K562 (cell line): ENCODE data around the gene SYCN. TPM values are rescaled to one million over a fixed set of nuclear protein-coding genes. Genes with fewer than 3 reads are reported as not detected.

Source experiments
- ATAC-seq: fragments of 200-7000 bp; cut with Tn5 transposase; 3 replicates; pipeline ENCODE4 v1.9.1; 2020; ENCODE audit warnings: moderate library complexity
- BruUV-seq: library from RNA; stranded (reverse); fragments of 400-500 nt; replicated peaks from 2 replicates; lab custom pipeline; 2021; lab: Mats Ljungman, UMichigan
- CTCF ChIA-PET: fragments of 300-600 bp; formaldehyde crosslinking; extraction: SDS; loops from one replicate; lab custom pipeline; 2021; ENCODE audit warnings: low intra/inter-chr PET ratio; lab: Yijun Ruan, JAX
- POLR2A ChIA-PET: fragments of 300-600, 350-650 bp; sonication (Branson Sonifier 250); formaldehyde crosslinking; extraction: SDS; loops from one replicate; lab custom pipeline; 2021; ENCODE audit warnings: antibody characterized with exemption, inconsistent platforms; lab: Yijun Ruan, JAX
- DNase-seq, 4 experiments: peaks; one replicate each; pipeline versions ENCODE4 v3.0.0 to v3.0.0-alpha.2; 2011 to 2018; ENCODE audit warnings: low spot score in 3 of 4, mixed read lengths in 3 of 4; ENCODE audit errors: extremely low read depth in 1 of 4
- FAIRE-seq: peaks from 2 replicates; lab custom pipeline; 2011; peaks lifted over from hg19 to GRCh38; lab: Jason Lieb, UNC
- H2AFZ ChIP-seq: 2 replicates; pipeline ENCODE4 v1.6.0; 2011; ENCODE audit warnings: low read depth, low read length, control low read depth, inconsistent platforms
- H3K27ac ChIP-seq: fragments of 200-600 bp; 3 replicates; pipeline ENCODE4 v1.8.0; 2011; ENCODE audit warnings: low read depth, mild to moderate bottlenecking, control low read depth, inconsistent platforms, low read length, moderate library complexity, mixed read lengths; ENCODE audit errors: extremely low read depth
- H3K27me3 ChIP-seq, 2 experiments: fragments of 300-600 bp in 1 of 2; 2 replicates in 1 of 2; 3 replicates in 1 of 2; pipeline versions ENCODE4 v1.6.0 to v1.8.0; 2011; ENCODE audit warnings: inconsistent platforms in 2 of 2, low read length in 2 of 2, mild to moderate bottlenecking in 1 of 2, mixed read lengths in 1 of 2, moderate library complexity in 1 of 2; ENCODE audit not compliant: control insufficient read depth in 2 of 2, insufficient read depth in 2 of 2
- H3K36me3 ChIP-seq: fragments of 300-600 bp; 3 replicates; pipeline ENCODE4 v1.8.0; 2011; ENCODE audit warnings: mild to moderate bottlenecking, low read length, inconsistent platforms; ENCODE audit not compliant: control insufficient read depth, insufficient read depth
- H3K4me1 ChIP-seq, 2 experiments: fragments of 200-600 bp in 1 of 2; replicated peaks in 1 of 2; 2 replicates in 1 of 2; 3 replicates in 1 of 2; pipeline versions ENCODE4 v1.5.1 to v1.8.0; 2011; ENCODE audit warnings: inconsistent platforms in 2 of 2, low read length in 2 of 2, mild to moderate bottlenecking in 1 of 2, mixed read lengths in 1 of 2, moderate library complexity in 1 of 2; ENCODE audit not compliant: control insufficient read depth in 2 of 2, insufficient read depth in 2 of 2
- H3K4me2 ChIP-seq: 2 replicates; pipeline ENCODE4 v1.6.1; 2011; ENCODE audit warnings: low read length, control low read depth, inconsistent platforms, mixed read lengths; ENCODE audit not compliant: insufficient read depth
- H3K4me3 ChIP-seq: fragments of 200-600 bp; sonication (generic), shearing (Covaris generic); 2 replicates; pipeline ENCODE4 v1.5.1; 2016; ENCODE audit warnings: control low read depth, inconsistent platforms
- H3K79me2 ChIP-seq: fragments of 200-600 bp; 3 replicates; pipeline ENCODE4 v1.8.0; 2011; ENCODE audit warnings: low read length, inconsistent platforms; ENCODE audit not compliant: control insufficient read depth, insufficient read depth
- H3K9ac ChIP-seq, 2 experiments: 2 replicates each; pipeline versions ENCODE4 v1.6.0 to v1.6.1; 2011; ENCODE audit warnings: low read depth in 2 of 2, low read length in 2 of 2, control low read depth in 1 of 2, inconsistent platforms in 1 of 2, mild to moderate bottlenecking in 1 of 2, mixed read lengths in 1 of 2; ENCODE audit not compliant: insufficient read depth in 1 of 2
- H3K9me1 ChIP-seq: one replicate; pipeline ENCODE4 v1.6.0; 2011; ENCODE audit warnings: inconsistent platforms, mild to moderate bottlenecking, low read length, moderate library complexity; ENCODE audit not compliant: control insufficient read depth, insufficient read depth
- H3K9me3 ChIP-seq: replicated peaks from 2 replicates; pipeline ENCODE4 v1.5.1; 2011; ENCODE audit warnings: low read depth, low read length, inconsistent platforms; ENCODE audit not compliant: control insufficient read depth, insufficient read depth
- H4K20me1 ChIP-seq: replicated peaks from 2 replicates; pipeline ENCODE4 v1.6.1; 2011; ENCODE audit warnings: low read length, inconsistent platforms, mixed read lengths; ENCODE audit not compliant: control insufficient read depth, insufficient read depth
- EZH2 ChIP-seq: IDR thresholded peaks from 2 replicates; pipeline ENCODE4 v1.6.1; 2012; ENCODE audit warnings: low read depth, mild to moderate bottlenecking, inconsistent platforms, low read length, borderline replicate concordance
- HNRNPH1 ChIP-seq: fragments of 200-400 bp; formaldehyde crosslinking; optimal IDR thresholded peaks from 2 replicates; pipeline ENCODE3; 2017; ENCODE audit warnings: low read depth, mild to moderate bottlenecking, low read length, moderate library complexity
- IRF2 ChIP-seq: sonication (generic); formaldehyde crosslinking; IDR thresholded peaks from 2 replicates; pipeline ENCODE4 v1.8.1; 2022; ENCODE audit warnings: mild to moderate bottlenecking, missing genetic modification reagents
- MEF2A ChIP-seq: IDR thresholded peaks from 2 replicates; pipeline ENCODE4 v1.6.1; 2011; ENCODE audit warnings: low read depth, mild to moderate bottlenecking, low read length, moderate library complexity; ENCODE audit not compliant: control insufficient read depth
- MXI1 ChIP-seq: IDR thresholded peaks from 2 replicates; pipeline ENCODE4 v1.6.1; 2011; ENCODE audit warnings: low read depth, mild to moderate bottlenecking, improper control_type of control experiment, low read length
- NCOA6 ChIP-seq: fragments of 450-650 bp; IDR thresholded peaks from 2 replicates; pipeline ENCODE4 v1.6.1; 2017; ENCODE audit warnings: mild to moderate bottlenecking
- RBBP5 ChIP-seq: fragments of 200-600 bp; sonication (generic); IDR thresholded peaks from 2 replicates; pipeline ENCODE4 v1.6.1; 2012; ENCODE audit warnings: borderline replicate concordance, mild to moderate bottlenecking, low read length, control low read depth, inconsistent platforms; ENCODE audit not compliant: insufficient read depth, poor library complexity, severe bottlenecking
- RBM34 ChIP-seq: fragments of 200-400 bp; formaldehyde crosslinking; IDR thresholded peaks from 2 replicates; pipeline ENCODE4 v1.6.1; 2018; ENCODE audit warnings: low read length, borderline replicate concordance; ENCODE audit not compliant: insufficient read depth
- SMAD4 ChIP-seq: fragments of 250-450 bp; sonication (Bioruptor Pico); conservative IDR thresholded peaks from 2 replicates; pipeline ENCODE4 v1.8.0; 2021; ENCODE audit warnings: inconsistent platforms, mild to moderate bottlenecking, moderate library complexity
- TCF7L2 ChIP-seq: fragments of 150-350 bp; IDR thresholded peaks from 2 replicates; pipeline ENCODE4 v1.6.1; 2016; ENCODE audit warnings: low read depth, mild to moderate bottlenecking, low read length, moderate library complexity
- XRCC5 ChIP-seq: fragments of 200-400 bp; formaldehyde crosslinking; IDR thresholded peaks from 2 replicates; pipeline ENCODE4 v1.6.1; 2017; ENCODE audit warnings: low read depth, mild to moderate bottlenecking, low read length
- ZNF174 ChIP-seq: fragments of 250-450 bp; sonication (Bioruptor Pico); IDR thresholded peaks from 2 replicates; pipeline ENCODE4 v1.4.0; 2020; ENCODE audit warnings: mild to moderate bottlenecking
- ZNF324 ChIP-seq: fragments of 250-450 bp; sonication (Bioruptor Pico); IDR thresholded peaks from 2 replicates; pipeline ENCODE4 v1.4.0; 2020; ENCODE audit warnings: mild to moderate bottlenecking
- WGBS: fragments of 100-300 bp; shearing (Covaris generic); methylation state at CpG from one replicate; pipeline ENCODE4 v1.1.6; 2016; ENCODE audit warnings: low coverage, mixed read lengths; ENCODE audit not compliant: insufficient coverage; ENCODE audit errors: missing lambda C conversion rate; 5-methylcytosine and 5-hydroxymethylcytosine counted together
- in situ Hi-C: fragments of 300-500 bp; cut with MboI; formaldehyde crosslinking; loops from 4 replicates; pipeline ENCODE4 v1.15.0; 2018; ENCODE audit warnings: inconsistent platforms, mixed read lengths
- intact Hi-C: fragments of 100-400 bp; cut with micrococcal nuclease; formaldehyde crosslinking; loops from 2 replicates; pipeline ENCODE4 v1.14.2; 2022
- polyA plus RNA-seq, 8 experiments: library from polyadenylated mRNA; depleted of rRNA in 4 of 8; stranded (reverse) in 5 of 8; unstranded in 3 of 8; fragments of >200 nt; fragmentation: Nextera tagmentation in 2 of 8; fragmentation: Illumina TruSeq in 1 of 8; extraction: Ambion mirVana in 2 of 8; extraction: Trizol in 1 of 8; gene quantifications; 2 replicates each; pipeline versions ENCODE4 v1.2.1 to v1.2.3, GENCODE V29; 2011 to 2014; ENCODE audit warnings: inconsistent platforms in 1 of 8, missing spikeins in 1 of 8
- total RNA-seq, 7 experiments: library from RNA; depleted of rRNA in 6 of 7; stranded (reverse); fragments of >200 nt in 6 of 7; fragmentation: Illumina TruSeq in 2 of 7; extraction: Trizol in 2 of 7; gene quantifications; 2 replicates each; pipeline versions ENCODE4 v1.2.1 to v1.2.3, GENCODE V29; 2011 to 2021; ENCODE audit warnings: low replicate concordance in 1 of 7

The SYCN gene
- total and polyA plus RNA-seq, 9 of the 15 experiments (the other 6 are each of a cell fraction or from before 2014, with no cell fraction given) = not detected

DNA sequence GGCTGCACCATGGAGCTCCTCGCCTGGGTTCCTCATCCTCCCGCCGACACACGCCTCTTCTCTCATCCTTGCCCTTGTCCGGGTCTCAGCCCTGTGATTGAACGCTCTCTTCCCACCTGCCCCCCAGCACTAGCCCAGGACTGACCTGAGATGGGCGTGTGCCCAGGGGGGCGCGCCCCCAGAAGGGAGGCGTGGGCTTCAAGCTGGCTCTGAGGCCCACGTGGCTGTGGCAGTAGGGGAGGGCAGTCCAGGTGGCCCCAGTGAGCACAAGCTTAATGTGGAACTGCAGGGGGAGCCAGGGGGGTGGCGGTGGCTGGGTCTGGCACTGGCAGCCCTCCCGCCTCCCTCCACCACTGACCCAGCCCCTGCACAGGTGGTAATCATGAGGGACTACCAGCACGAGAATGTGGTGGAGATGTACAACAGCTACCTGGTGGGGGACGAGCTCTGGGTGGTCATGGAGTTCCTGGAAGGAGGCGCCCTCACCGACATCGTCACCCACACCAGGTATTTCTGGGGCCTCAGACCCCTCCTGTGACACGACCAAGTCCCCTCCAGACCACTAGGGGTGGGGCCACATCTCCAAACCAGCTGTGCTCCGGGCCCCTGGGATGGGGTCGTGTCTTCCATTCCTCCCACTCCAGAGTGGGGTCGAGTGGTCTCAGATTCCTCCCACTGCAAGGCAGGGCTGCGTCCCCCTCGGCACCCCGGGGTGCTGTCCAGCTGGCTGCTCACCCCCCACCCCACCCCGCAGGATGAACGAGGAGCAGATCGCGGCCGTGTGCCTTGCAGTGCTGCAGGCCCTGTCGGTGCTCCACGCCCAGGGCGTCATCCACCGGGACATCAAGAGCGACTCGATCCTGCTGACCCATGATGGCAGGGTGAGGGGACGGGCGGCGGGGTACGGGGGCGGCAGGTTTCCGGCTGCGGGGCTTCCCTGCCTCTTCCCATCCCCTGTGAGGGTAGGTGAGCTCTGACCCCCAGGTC, 29.2 kb downstream of the SYCN start:
- in situ Hi-C loops = no loop called here

More for the DNA sequence above, 29.2 kb downstream of the SYCN start:
- no peaks in the 10 kb centered on the region for H3K27me3 ChIP-seq
- H2AFZ ChIP-seq = no peak overlapping the region
- FAIRE-seq (no peak), ATAC-seq (no peak), DNase-seq (no peak)
- BruUV-seq = no TSS peak
- no peaks in the 10 kb centered on the region for H3K9me1 ChIP-seq
- peaks cover 0 to 36% of the 10 kb centered on the region in 2 experiments; a peak in 2 of 5 replicates for H3K4me1 ChIP-seq
- CTCF ChIA-PET = no interaction called here
- POLR2A ChIA-PET = no interaction called here
- H3K9ac ChIP-seq = no peak overlapping the region
- no peaks in the 10 kb centered on the region for H3K79me2 ChIP-seq
- no peak overlapping the region for H3K27ac ChIP-seq
- H3K4me2 ChIP-seq = no peak overlapping the region
- H3K36me3 ChIP-seq = peaks cover 59% of the 10 kb centered on the region; the same call in 2 of the 3 replicates
- TF ChIP-seq NCOA6 = no peak
- TF ChIP-seq EZH2 = no peak
- no peak for TF ChIP-seq ZNF174 (CRISPR knock-in tag)
- TF ChIP-seq ZNF324 (CRISPR knock-in tag) = no peak
- TF ChIP-seq RBM34 = no peak
- no peak for TF ChIP-seq MXI1
- TF ChIP-seq RBBP5 = no peak
- no peak for TF ChIP-seq MEF2A
- TF ChIP-seq XRCC5 = no peak
- no peak for TF ChIP-seq TCF7L2
- no peak for TF ChIP-seq SMAD4 (CRISPR knock-in tag)
- TF ChIP-seq HNRNPH1 = no peak
- no peak for TF ChIP-seq IRF2 (CRISPR knock-in tag)
- no peak overlapping the region for H3K4me3 ChIP-seq
- intact Hi-C loops = no loop called here
- WGBS = 90% methylated on average over 24 of the region's 43 CpGs
- H3K9me3 ChIP-seq = no peaks in the 10 kb centered on the region
- H4K20me1 ChIP-seq = no peaks in the 10 kb centered on the region
